Right atrium auricular region (tissue), 2 donors: ENCODE data around the gene CBX5. TPM values are rescaled to one million over a fixed set of nuclear protein-coding genes. Genes with fewer than 3 reads are reported as not detected.
A peak's percentile ranks its signal among the peaks of the same experiment; 100 is the strongest.

Experiments
- DNase-seq: peaks from one replicate; pipeline ENCODE4 v3.0.0-alpha.2; 2019; ENCODE audit warnings: low spot score
- H3K27ac ChIP-seq, 2 donors: fragments of 200-600 bp; sonication (generic); 1 replicate in 1 of 2; 2 replicates in 1 of 2; pipeline ENCODE4 v1.5.1; 2016 to 2019
- H3K27me3 ChIP-seq, 2 donors: fragments of 200-600 bp; sonication (generic); one replicate each; pipeline versions ENCODE4 v1.5.1 to v1.6.0; 2017 to 2019
- H3K36me3 ChIP-seq: fragments of 200-600 bp; sonication (generic); one replicate; pipeline ENCODE4 v1.5.1; 2016
- H3K4me1 ChIP-seq, 2 donors: fragments of 200-600 bp; sonication (generic); one replicate each; pipeline versions ENCODE4 v1.5.1 to v1.6.0; 2017 to 2019
- H3K4me3 ChIP-seq, 2 donors: fragments of 200-600 bp; sonication (generic); 1 replicate in 1 of 2; 2 replicates in 1 of 2; pipeline ENCODE4 v1.5.1; 2017 to 2019; ENCODE audit warnings: mild to moderate bottlenecking in 1 of 2, moderate library complexity in 1 of 2
- H3K9me3 ChIP-seq, 2 donors: fragments of 200-600 bp; sonication (generic); one replicate each; pipeline ENCODE4 v1.5.1; 2019
- total RNA-seq, 2 donors: library from RNA; depleted of rRNA; stranded (reverse); fragments of >200 nt; gene quantifications; one replicate each; pipeline ENCODE4 v1.1.0, GENCODE V29; 2016
- TF ChIP-seq, protein P1 (sequence below), 2 donors: fragments of 200-600 bp; sonication (generic); IDR thresholded peaks; one replicate each; pipeline ENCODE4 v1.5.1; 2019; ENCODE audit warnings: antibody characterized with exemption in 2 of 2

The CBX5 gene
- total RNA-seq, 2 donors from 2014 or later: 33.0 to 33.9 TPM

DNA sequence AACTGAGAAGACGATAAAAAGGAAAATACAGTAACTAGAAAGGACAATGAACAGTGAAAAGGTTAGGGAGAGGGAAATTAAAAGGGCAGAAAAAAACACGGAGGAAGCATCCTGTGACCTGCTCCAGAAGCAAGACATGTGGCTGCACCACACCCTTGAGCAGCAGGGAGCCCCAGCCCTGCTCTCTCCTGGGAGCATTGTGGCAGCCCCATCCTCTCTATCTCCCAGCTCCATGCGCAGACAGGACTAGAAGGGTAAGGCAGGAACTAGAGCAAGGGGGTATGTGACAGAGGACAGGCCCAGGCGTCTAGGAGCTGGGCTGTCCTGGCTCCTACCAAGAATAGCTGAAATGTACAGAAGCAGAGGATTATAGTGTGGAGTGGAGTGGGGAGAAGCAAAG, 52.5 kb downstream of the CBX5 start:
- DNase-seq: no peak
- H3K27ac ChIP-seq: no peak overlapping the region
- no peaks in the 10 kb centered on the region for H3K36me3 ChIP-seq
- TF ChIP-seq, protein P1, sequence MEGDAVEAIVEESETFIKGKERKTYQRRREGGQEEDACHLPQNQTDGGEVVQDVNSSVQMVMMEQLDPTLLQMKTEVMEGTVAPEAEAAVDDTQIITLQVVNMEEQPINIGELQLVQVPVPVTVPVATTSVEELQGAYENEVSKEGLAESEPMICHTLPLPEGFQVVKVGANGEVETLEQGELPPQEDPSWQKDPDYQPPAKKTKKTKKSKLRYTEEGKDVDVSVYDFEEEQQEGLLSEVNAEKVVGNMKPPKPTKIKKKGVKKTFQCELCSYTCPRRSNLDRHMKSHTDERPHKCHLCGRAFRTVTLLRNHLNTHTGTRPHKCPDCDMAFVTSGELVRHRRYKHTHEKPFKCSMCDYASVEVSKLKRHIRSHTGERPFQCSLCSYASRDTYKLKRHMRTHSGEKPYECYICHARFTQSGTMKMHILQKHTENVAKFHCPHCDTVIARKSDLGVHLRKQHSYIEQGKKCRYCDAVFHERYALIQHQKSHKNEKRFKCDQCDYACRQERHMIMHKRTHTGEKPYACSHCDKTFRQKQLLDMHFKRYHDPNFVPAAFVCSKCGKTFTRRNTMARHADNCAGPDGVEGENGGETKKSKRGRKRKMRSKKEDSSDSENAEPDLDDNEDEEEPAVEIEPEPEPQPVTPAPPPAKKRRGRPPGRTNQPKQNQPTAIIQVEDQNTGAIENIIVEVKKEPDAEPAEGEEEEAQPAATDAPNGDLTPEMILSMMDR (IDR thresholded peaks at IDR 0.05): no peak
- peaks cover 0 to 8% of the 10 kb centered on the region in 2 donors for H3K4me1 ChIP-seq
- H3K4me3 ChIP-seq: no peak overlapping the region
- no peaks in the 10 kb centered on the region for H3K27me3 ChIP-seq
- H3K9me3 ChIP-seq: no peaks in the 10 kb centered on the region

DNA sequence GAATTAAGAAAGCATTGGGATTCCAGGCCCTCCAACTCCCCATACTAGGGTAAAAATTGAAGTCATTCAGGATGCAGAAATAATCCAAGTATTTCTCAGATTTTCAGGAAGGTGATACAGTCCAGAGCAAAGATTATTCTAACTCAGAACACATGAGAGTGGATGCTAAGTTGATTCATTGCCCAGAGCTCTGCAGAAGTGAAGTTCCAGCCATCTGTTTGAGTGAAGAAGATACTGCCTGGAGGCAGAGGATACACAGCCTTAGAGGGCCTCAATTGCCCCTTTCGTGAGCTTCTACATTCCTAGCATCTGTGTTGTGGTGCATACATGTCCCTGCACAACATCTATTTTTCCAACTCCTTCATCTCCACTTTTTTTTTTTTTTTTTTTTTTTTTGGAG, 54.3 kb downstream of the CBX5 start:
- Histone ChIP-seq H3K27ac (no peak overlapping the region), H3K4me3 (no peak overlapping the region)

GRCh38 chr12:54222609-54223008, 57.3 kb downstream of the CBX5 start:
- TF ChIP-seq, protein P1 (IDR thresholded peaks at IDR 0.05): no peak
- Histone ChIP-seq H3K9me3 (no peaks in the 10 kb centered on the region), H3K27me3 (no peaks in the 10 kb centered on the region), H3K4me1 (peaks cover 0 to 10% of the 10 kb centered on the region in 2 donors), H3K36me3 (no peaks in the 10 kb centered on the region), H3K4me3 (no peak overlapping the region), H3K27ac (no peak overlapping the region)
- no peak for DNase-seq

More for the DNA sequence above, 54.3 kb downstream of the CBX5 start:
- no peaks in the 10 kb centered on the region for H3K36me3 ChIP-seq
- H3K9me3 ChIP-seq: no peaks in the 10 kb centered on the region
- TF ChIP-seq, protein P1 (IDR thresholded peaks at IDR 0.05): no peak
- no peak for DNase-seq
- H3K27me3 ChIP-seq: no peaks in the 10 kb centered on the region
- peaks cover 0 to 8% of the 10 kb centered on the region in 2 donors for H3K4me1 ChIP-seq

- H3K27ac ChIP-seq: no peak overlapping the region
- H3K9me3 ChIP-seq: no peaks in the 10 kb centered on the region
- TF ChIP-seq, protein P1 (IDR thresholded peaks at IDR 0.05): no peak
- DNase-seq: no peak
- no peaks in the 10 kb centered on the region for H3K27me3 ChIP-seq
- H3K4me3 ChIP-seq: no peak overlapping the region
- H3K4me1 ChIP-seq: peaks cover 0 to 21% of the 10 kb centered on the region in 2 donors
- H3K36me3 ChIP-seq: no peaks in the 10 kb centered on the region
Observed at GRCh38 chr12:54221402-54221984, 58.4 kb downstream of the CBX5 start.

DNA sequence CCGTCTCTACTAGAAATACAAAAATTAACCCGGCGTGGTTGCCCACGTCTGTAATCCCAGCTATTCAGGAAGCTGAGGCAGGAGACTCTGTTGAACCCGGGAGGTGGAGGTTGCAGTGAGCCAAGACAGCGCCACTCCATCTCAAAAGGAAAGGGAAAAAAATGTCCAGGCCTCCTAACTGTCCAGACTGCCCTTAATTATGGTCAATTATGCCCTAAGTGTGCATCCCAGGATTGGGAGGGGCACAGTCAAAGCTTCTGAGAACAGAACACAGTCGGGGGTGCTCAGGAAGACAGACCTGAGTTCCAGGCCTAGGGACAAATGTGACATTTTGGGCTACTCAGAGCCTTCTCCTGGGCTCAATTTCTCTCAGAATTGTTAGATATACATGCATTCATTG, 59.4 kb downstream of the CBX5 start:
- H3K9me3 ChIP-seq: no peaks in the 10 kb centered on the region
- no peak for DNase-seq
- H3K27ac ChIP-seq: no peak overlapping the region
- H3K27me3 ChIP-seq: no peaks in the 10 kb centered on the region
- no peak overlapping the region for H3K4me3 ChIP-seq
- no peaks in the 10 kb centered on the region for H3K36me3 ChIP-seq
- peaks cover 0 to 30% of the 10 kb centered on the region in 2 donors for H3K4me1 ChIP-seq
- TF ChIP-seq, protein P1 (IDR thresholded peaks at IDR 0.05): no peak

- TF ChIP-seq, protein P1 (IDR thresholded peaks at IDR 0.05): peak; percentile 55 to 79
- DNase-seq: peak; percentile 81
- Histone ChIP-seq H3K4me1 (peaks cover 0 to 32% of the 10 kb centered on the region in 2 donors), H3K27me3 (no peaks in the 10 kb centered on the region), H3K9me3 (no peaks in the 10 kb centered on the region), H3K4me3 (no peak overlapping the region), H3K36me3 (no peaks in the 10 kb centered on the region), H3K27ac (no peak overlapping the region)
Observed at GRCh38 chr12:54220092-54220557, 59.8 kb downstream of the CBX5 start.
